ENCODE results near the gene TOM1.
A peak's percentile ranks its signal among the peaks of the same experiment; 100 is the strongest.

Gene TOM1

DNA sequence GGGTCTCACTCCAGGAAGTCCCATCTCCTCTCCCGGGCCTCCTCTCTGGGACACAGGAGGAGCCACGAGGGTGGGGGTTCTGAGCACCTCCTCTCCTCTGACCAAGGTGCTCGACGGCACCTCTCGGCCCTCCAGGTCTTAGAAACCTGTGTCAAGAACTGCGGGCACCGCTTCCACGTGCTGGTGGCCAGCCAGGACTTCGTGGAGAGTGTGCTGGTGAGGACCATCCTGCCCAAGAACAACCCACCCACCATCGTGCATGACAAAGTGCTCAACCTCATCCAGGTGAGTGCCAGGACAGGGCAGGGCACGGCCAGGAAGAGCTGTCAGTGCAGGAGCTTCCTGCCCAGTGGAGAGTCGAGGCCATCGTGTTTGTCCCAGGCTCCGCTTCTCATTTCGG, 23.2 kb downstream of the TOM1 start:
- DNase-seq (ENCODE audit: insufficient read length, low spot score) (no peak), FAIRE-seq (no peak)

DNA sequence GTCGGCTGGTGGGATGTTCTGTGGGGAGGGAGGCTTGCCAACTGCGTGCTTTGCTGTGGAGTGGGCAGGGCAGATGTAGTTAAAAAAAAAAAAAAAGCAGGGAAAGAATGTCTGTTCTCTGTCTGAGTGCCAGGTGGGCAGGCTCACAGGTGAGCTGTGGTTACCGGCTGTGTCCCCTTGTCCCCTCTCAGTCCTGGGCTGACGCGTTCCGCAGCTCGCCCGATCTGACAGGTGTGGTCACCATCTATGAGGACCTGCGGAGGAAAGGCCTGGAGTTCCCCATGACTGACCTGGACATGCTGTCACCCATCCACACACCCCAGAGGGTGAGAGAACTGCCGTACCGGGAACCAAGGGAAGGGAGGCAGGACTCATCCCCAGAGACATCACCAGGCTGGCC, 23.6 kb downstream of the TOM1 start:
- DNase-seq (ENCODE audit: insufficient read length, low spot score): no peak
- FAIRE-seq: no peak

DNA sequence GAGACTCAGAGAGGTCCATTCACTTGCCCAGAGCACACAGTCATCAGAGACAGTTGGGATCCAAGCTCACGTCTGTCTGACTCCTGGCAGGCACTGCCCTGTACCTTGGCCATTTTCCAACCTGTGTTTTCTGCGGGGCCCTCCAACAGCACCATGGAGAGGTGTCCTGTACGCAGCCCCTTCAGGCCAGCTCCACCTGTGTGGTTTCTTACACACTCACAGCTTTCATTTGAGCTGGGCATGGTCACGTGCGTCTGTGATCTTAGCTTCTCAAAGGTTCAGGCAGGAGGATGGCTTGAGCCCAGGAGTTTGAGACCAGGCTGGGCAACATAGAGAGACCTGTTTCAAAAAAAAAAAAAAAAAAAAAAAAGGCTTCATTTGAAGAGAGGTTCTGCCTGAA, 24.4 kb downstream of the TOM1 start:
- DNase-seq (ENCODE audit: insufficient read length, low spot score): no peak

DNA sequence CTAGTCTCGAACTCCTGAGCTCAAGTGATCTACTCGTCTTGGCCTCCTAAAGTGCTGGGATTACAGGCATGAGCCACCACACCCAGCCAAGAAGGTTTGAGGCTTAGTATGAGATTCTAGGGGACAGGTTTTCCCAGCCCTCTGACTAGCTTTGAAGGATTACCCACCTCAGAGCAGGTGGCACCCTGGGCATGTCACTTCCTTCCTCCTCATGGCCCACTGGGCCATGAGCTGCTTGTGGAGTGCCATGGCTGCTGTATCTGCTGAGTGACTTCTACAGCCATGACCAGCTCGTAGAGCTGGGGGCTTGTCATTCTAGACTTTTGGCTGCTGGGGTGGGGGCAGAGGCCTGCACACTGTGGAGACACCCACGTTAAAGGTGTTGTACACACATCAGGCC, 25.1 kb downstream of the TOM1 start:
- FAIRE-seq (no peak), DNase-seq (ENCODE audit: insufficient read length, low spot score) (no peak)

More for the DNA sequence above, 24.4 kb downstream of the TOM1 start:
- FAIRE-seq: no peak

DNA sequence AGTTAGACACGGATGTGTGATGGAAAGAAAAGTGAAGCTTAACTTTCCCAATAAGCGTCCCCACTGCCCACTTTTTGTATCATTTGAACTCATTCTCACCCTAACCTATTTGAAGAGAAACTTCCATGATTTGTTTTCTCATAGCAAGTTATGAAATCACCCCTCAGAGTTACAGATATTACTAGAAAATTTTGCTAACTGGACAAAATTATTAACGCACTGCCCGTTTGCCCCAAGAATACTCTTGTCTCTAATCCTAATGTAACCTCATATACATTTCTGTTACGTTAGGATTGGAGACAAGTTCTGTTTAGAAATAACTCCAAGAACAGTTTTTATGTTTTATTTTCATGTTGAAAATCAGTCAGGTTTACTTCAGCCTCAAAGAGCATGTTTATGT, 25.5 kb downstream of the TOM1 start:
- DNase-seq (ENCODE audit: insufficient read length, low spot score) (no peak), FAIRE-seq (no peak)

DNA sequence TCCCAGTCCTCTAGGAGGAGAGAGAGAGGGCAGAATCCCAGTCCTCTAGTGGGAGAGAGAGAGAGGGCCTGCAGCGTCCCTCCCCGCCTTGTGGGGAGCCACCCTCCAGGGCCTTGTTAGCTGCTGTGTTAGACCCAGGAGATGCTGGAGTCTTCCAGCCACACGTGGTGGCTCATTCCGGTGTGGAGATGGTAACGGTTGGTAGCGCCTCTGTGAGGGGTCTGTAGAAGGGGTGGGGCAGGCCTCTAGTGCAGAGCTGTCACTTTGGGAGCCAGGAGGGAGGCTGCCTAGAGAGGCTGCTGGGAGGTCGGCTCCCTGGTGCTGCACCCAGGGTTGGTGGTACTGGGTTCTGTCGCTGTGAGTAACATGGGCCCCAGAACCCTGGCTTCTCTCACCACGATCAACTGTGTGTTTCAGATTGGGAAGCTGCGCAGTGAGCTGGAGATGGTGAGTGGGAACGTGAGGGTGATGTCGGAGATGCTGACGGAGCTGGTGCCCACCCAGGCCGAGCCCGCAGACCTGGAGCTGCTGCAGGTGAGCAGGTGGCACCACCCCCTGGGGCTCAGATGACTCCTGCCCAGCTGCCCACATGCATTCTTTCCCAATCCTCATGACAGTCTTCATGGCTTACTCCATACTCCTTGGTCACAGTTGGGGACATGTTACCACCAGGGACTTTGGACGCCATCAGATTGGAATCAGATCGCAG, 27.3 kb downstream of the TOM1 start:
- DNase-seq (ENCODE audit: insufficient read length, low spot score): no peak
- FAIRE-seq: no peak

DNA sequence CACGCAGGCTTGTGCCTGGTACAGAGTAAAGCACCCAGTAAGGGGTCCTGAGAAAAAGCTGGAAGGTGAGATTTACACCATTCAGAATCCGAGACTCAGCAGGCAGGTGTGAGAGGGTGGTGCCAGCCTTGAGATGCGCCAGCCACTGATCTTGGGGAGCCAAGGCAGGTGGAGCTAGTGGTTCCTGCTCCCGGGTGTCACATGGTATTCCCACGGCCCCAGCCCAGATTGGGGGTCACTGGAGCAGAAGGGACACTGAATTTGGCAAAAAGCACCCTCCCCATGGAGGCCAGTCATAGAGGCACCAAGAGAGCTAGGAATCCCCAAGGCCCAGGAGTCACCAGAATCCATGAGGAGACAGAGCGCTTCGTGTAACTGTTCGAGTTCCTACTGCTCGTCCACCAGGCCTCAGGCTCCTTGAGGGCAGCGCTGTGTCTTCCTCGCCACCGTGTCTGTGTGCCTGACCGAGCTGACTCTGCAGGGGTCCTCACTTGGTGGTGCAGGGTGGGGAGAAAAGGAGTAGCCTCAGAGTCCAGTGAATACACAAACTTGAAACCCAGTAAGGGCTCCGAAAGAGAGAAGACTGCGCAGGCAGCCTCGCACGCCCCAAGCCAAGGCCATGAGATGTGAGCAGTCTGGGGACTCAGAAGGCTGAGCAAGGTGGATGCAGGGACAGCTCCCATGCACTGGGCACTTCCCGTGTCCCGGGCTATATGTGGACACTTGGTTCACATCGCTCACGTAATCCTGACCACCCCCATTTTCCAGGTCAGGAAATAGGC, 28.2 kb downstream of the TOM1 start:
- no peak for FAIRE-seq

DNA sequence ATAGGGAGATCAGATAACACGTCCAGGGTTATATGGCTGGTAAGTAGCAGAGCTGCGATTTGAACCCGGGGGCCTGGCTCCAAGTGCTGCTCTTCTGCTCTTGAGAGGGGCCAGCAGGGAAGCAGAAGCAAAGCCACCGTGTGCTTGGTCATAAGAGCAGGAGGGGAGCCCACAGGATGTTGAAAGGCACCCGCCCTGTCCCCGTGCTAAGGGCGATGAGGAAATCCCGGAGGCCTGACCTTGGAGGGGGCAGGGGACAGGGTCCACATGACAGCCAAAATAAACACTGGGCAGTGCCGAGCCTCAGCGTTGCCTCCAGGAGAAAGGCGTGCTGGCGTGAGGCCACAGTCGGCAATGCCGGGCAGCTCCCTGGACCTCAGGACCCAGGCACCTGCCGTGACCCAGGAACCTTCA, 28.8 kb downstream of the TOM1 start:
- FAIRE-seq (no peak), DNase-seq (ENCODE audit: insufficient read length, low spot score) (no peak)

More for the DNA sequence above, 28.2 kb downstream of the TOM1 start:
- no peak for DNase-seq (ENCODE audit: insufficient read length, low spot score)

DNA sequence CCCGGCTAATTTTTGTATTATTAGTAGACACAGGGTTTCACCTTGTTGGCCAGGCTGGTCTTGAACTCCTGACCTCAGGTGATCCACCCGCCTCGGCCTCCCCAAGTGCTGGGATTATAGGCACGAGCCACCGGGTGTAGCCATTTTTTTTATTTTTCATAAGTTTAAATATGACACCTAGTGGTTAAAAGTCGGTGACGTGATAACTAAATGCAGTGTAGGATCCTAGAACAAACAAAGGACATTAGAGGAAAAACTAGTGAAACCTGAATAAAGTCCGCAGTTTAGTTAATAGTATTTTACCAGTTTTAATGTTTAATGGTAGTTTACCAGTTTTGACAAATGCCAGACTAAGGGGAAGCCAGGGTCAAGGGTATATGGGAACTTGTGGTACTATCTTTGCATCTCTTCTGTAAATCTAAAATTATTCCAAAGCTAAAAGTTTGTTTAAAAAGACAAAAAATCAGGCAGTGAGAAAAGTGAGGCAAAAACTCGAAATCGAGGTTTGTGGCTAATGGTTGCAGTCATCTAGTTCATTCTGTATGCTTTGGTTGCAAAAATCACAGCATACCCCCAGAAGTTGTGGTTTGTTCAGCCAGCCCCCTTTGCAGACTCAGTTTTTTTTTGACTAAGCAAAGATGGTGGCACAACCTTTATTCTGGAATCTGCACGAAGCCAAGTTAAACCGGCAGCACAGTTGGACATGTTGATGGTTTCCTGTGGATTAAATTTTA, 29.6 kb downstream of the TOM1 start:
- DNase-seq (ENCODE audit: insufficient read length, low spot score) (no peak), FAIRE-seq (no peak)

DNA sequence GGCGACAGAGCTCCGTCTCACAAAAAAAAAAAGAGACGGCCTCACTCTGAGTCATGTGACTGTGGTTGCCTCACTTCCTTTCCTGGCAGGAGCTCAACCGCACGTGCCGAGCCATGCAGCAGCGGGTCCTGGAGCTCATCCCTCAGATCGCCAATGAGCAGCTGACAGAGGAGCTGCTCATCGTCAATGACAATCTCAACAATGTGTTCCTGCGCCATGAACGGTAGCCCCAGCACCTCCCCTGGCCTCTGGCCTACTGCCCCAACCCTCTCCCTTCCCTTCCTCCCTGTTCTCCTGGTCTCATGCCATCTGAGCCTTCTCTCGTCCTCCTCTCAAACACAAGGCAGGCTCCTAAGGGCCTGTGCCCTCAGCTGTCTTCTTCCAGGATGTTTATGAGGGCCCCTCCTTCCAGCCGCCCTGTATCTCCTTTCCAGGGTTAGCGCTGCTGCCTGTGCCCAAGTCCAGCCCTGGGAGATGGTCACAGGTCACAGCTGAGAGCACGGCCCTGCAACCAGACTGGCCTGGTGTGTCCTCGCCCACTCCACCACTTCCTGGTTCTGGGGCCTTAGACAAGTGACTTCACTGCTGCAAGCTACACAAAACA, 30.7 kb downstream of the TOM1 start:
- peak; percentile 78 for FAIRE-seq
- no peak for DNase-seq (ENCODE audit: insufficient read length, low spot score)

DNA sequence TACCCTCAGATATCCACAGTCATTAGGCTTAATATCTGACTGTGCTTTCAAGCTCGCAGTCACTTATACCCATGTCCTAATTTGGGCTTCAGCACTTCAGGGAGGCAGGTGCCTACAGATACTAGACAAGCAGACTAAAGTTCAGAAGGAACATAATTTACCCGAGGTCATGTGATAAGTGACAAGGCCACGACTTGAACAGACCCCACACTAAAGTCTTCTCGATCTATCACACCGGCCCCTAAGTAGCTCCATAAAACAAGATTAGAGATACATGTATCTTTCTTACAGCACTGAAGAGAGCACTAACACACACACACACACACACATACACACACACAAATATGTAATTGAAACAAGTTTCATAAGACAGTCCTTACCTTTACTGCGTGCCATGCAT, 32.6 kb downstream of the TOM1 start:
- DNase-seq (ENCODE audit: insufficient read length, low spot score) (no peak), FAIRE-seq (no peak)

DNA sequence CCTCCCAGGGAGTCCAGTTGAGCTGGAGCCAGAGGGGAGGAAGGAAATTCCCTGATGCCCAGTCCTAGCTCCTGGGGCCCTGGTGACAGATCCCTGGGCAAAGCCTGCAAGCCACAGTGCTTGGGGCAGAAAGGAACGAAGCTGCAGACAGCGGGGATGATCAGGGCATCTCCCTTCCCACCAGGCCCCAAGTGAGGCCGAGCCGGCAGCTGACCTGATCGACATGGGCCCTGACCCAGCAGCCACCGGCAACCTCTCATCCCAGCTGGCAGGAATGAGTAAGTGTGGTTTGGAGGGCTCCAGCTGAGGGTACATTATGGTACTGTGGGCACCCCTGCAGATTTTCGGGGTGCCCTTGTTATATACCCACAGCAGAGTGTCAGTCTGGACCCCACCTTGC, 33.5 kb downstream of the TOM1 start:
- FAIRE-seq: no peak
- no peak for DNase-seq (ENCODE audit: insufficient read length, low spot score)

DNA sequence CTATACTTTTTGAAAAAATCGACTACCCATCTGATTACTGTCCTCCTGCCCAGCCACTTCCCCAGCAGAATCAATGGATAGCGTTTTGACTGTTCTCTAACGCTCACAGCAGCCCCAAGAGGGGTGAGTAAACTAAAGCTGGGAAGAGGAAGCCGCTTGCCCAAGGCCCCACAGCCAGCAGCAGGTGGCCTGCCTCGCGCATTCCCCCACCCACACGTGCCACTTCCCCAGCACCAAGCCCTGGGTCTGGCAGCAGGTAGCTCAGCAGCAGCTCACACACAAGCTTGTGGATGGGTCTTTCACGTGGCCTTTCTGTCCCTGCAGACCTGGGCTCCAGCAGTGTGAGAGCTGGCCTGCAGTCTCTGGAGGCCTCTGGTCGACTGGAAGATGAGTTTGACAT, 34.3 kb downstream of the TOM1 start:
- FAIRE-seq (no peak), DNase-seq (ENCODE audit: insufficient read length, low spot score) (no peak)

DNA sequence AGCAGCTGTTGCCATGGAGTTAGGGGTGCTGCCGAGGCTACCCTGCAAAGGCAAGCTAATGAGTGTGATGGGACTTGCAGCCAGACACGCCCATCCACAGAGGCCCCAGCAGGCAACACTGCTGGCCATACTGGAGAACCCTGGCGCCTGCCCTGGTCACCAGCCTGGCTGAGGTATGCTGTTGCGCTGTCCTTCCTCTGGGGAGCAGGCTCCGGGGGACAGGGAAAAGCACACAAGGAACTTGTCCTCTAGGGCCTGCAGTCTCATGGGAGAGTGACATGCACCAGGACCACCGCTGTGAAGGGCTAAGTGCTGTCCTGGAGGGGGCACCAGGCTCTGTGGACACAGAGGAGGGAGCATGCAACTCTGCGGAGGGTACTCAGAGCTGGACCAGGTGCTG, 35.8 kb downstream of the TOM1 start:
- FAIRE-seq (no peak), DNase-seq (ENCODE audit: insufficient read length, low spot score) (no peak)

DNA sequence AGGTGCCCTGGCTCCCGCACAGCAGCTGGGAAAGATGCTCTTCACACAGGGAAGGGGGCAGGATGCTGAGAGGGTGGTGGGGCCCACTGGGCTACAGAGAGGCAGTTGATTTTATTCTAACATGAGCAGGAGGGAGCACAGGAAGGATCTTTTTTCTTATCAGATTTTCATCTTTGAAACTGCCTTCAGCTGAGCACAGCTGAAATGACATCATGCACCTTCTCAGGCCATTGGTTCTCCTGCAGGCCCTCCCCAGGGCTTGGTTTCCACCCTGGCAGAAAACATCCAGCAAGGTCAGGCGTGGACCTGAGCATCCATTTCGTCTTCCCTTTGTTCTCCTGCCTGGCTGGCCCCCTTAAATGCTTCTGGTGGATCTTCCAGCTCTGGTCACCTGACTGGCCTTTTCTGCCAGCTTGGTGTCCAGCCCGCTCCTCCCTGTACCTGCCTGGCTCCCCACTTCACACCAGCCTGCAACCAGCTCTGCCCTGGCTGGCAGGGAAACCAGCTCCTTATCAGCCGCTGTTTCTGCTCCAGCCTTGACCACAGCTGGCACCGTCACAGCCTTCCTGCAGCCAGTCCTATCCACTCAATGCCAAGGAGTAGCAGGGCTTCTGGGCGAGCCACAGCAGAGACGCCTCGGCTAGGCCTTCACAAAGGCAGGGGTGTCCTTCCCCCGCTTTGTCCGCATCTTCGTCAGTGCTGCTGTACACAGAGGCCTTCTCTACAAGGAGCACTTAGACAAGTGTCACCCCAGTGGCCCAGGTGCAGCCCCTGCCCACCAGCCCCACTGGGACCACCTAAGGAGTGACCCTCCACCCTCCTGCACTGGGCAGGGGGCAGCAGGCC, 36.5 kb downstream of the TOM1 start:
- FAIRE-seq: no peak
- DNase-seq (ENCODE audit: insufficient read length, low spot score): no peak

DNA sequence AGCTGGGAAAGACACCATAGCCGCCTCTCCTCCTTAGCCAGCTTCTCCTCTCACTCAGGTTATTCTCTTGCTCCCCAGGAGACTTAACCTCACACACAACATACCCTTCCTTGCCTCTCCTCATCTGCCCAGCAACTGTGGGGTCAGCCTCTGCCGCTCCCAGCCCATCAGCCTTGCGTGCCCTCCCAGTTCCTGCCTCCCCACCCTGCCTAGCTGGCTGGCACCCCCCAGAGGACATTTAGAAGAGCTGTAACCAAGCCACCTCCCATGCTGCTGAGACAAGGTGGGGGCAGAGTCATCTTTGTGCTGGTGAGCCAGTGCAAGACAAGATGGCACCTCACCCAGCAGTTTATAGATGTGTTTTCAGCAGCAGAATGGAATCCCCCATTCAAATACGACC, 38.2 kb downstream of the TOM1 start:
- FAIRE-seq (no peak), DNase-seq (ENCODE audit: insufficient read length, low spot score) (no peak)

DNA sequence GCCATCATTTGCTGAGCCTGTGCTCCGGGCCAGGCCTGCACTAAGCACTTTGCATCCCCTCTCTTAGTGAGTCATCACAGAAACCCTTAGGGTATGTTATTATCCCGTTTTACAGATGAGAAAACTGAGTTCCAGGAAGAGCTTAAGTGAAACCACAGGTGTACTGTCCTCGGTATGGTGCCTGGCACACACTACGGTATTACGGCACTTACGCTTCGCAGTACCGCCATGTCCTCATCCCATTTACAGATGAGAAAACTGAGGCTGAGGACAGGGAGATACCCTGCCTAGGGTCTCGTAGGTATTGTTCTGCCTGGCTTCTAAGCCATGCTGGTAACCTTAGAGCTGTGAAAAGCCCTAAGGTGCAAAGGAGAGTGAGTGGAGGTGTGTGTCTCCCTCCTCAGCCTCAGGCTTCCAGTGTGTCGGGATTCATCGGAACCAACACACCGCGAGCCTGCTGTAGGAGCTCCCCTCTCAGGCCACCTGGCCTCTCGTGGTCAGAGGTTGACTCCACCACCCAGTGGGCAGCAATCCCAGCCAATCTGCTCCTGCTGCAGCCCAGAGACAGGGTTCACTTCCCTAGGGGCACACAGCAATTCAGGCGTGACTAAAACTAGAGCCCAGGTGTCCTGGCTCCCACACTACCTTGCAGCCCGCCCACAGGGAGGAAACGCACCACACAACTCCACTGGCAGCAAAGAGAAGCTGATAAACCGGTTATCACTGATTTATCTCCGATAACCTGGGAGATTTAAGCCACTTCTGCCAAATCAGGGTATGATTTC, 41.6 kb downstream of the TOM1 start:
- FAIRE-seq: no peak

DNA sequence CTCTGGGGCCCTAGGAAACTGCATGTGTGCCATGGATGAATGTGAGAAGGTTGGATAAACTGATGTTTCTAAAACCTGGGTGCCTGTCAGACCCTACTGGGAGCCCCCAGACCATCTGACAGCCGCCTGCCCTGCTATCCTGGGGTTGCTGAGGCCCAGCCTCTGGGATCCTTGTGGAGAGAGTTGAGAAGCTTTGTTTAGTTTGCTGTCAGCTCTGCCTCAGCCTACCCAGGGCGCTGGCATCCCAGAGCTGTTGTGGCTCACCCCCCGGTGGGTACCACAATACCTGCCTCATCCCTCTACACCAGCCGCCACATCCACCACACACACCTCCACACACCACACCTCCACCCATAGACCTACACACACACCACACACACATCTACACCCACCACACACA, 42.7 kb downstream of the TOM1 start:
- no peak for FAIRE-seq
- DNase-seq (ENCODE audit: insufficient read length, low spot score): no peak

More for the DNA sequence above, 41.6 kb downstream of the TOM1 start:
- no peak for DNase-seq (ENCODE audit: insufficient read length, low spot score)

DNA sequence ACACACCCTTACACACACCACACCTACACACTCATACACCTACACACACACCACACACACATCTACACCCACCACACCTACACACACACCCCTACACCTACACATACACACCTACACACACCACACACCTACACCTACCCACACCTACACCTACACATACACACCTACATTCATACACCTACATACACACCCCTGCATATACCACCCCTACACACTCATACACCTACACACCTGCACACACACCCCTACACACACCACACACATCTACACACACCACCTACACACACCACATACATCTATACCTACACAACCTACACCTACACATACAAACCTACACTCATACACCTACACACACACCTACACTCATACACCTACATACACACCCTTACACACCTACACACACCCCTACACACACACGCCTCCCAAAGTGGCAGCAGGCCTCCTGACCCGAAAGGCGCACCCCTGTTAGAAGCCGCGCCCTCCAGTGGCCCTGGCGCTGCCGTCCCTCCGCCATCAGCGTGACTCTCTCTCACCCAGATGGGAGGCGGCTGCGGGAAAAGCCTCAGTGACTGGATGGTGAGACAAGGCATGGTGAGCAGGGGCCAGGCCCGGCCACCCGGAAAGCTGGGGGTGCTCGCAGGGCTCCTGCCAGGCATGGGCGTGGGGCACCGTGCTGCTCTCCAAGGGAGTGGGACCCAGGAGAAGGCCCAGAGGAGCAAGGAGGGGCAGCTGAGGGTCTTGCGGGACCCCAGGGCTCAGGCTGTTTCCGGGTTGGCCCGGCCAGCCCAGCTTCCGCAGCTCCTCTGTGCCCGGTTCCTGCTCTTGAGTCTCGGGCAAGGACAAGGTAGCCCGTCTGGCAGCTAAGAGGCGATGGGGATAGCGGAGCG, 44.2 kb downstream of the TOM1 start:
- DNase-seq (ENCODE audit: insufficient read length, low spot score) (no peak), FAIRE-seq (no peak)
